ENCODE data around the gene ITGBL1. TPM values are rescaled to one million over a fixed set of nuclear protein-coding genes. Genes with fewer than 3 reads are reported as not detected.

Gene ITGBL1
- total RNA-seq, 2 experiments from 2014 or later: not detected

GRCh38 chr13:101624981-101625380 lies 172.5 kb downstream of the ITGBL1 start:
- ChIA-PET POLR2A (no interaction called here), CTCF (ENCODE audit: unreplicated experiment) (no interaction called here)
- Histone ChIP-seq H3K27ac (ENCODE audit: low read depth, low read length, poor library complexity, severe bottlenecking) (no peak overlapping the region), H4K20me1 (ENCODE audit: insufficient read depth, low read length) (no peaks in the 10 kb centered on the region), H3K79me2 (ENCODE audit: insufficient read depth, low read depth, low read length) (no peaks in the 10 kb centered on the region), H3K4me1 (ENCODE audit: insufficient read depth, low read length, poor library complexity, severe bottlenecking) (peaks cover 18% of the 10 kb centered on the region), H3K9me2 (ENCODE audit: insufficient read depth, low read length) (no peaks in the 10 kb centered on the region), H3K36me3 (ENCODE audit: insufficient read depth, low read length) (no peaks in the 10 kb centered on the region), H3K4me2 (ENCODE audit: low read length) (no peak overlapping the region), H3K9me3 (ENCODE audit: low read length) (no peaks in the 10 kb centered on the region), H3K4me3 (ENCODE audit: low read depth, low read length, poor library complexity, severe bottlenecking) (no peak overlapping the region), H2AFZ (ENCODE audit: low read length) (0 out of 2 replicates have a peak overlapping the region, but pooled peaks have one; percentile 19)
- intact Hi-C loops (cut with micrococcal nuclease; ENCODE audit: unreplicated experiment): no loop called here
- DNase-seq (ENCODE audit: low spot score): no peak
- TF ChIP-seq, protein P1, sequence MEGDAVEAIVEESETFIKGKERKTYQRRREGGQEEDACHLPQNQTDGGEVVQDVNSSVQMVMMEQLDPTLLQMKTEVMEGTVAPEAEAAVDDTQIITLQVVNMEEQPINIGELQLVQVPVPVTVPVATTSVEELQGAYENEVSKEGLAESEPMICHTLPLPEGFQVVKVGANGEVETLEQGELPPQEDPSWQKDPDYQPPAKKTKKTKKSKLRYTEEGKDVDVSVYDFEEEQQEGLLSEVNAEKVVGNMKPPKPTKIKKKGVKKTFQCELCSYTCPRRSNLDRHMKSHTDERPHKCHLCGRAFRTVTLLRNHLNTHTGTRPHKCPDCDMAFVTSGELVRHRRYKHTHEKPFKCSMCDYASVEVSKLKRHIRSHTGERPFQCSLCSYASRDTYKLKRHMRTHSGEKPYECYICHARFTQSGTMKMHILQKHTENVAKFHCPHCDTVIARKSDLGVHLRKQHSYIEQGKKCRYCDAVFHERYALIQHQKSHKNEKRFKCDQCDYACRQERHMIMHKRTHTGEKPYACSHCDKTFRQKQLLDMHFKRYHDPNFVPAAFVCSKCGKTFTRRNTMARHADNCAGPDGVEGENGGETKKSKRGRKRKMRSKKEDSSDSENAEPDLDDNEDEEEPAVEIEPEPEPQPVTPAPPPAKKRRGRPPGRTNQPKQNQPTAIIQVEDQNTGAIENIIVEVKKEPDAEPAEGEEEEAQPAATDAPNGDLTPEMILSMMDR (conservative IDR thresholded peaks at IDR 0.05; ENCODE audit: low read length): no peak
- TF ChIP-seq EZH2phosphoT487 (IDR thresholded peaks at IDR 0.05; ENCODE audit: borderline replicate concordance, low read depth, low read length): no peak
- BruUV-seq (replicated peaks): no TSS peak

DNA sequence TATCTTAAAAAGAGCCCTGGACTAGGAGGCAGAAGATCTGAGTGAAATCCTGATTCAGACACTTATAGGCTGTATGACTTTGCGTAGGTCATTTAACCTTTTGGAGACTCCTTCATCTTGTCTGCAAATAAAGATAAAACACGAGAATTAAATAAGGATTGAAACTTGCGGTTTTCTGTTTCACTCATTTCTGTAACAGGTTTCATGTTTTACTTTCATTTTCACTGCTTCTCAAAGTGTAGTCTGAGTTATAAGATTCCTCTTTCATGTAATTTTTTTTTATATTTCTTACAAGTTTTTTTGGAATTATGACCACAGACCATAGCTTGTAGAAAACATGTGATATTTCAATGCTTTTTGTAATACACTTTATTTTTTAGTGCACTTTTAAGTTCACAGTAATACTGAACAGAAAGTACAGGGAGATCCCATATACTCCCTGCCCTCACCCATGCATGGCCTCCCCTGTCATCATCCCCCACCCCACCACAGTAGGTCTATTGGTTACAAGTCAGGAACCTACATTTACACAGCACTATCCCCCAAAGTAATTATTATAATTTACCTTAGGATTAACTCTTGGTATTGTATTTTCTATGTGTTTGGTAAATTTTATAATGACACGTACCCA lies 174.6 kb downstream of the ITGBL1 start:
- CTCF ChIA-PET (ENCODE audit: unreplicated experiment): no interaction called here
- intact Hi-C loops (cut with micrococcal nuclease; ENCODE audit: unreplicated experiment): no loop called here
- peak overlapping the region; percentile 67 for H3K4me2 ChIP-seq (ENCODE audit: low read length)

GRCh38 chr13:101627556-101627943 lies 175.1 kb downstream of the ITGBL1 start:
- Histone ChIP-seq H3K27ac (ENCODE audit: low read depth, low read length, poor library complexity, severe bottlenecking) (no peak overlapping the region), H3K79me2 (ENCODE audit: insufficient read depth, low read depth, low read length) (no peaks in the 10 kb centered on the region), H3K36me3 (ENCODE audit: insufficient read depth, low read length) (no peaks in the 10 kb centered on the region), H4K20me1 (ENCODE audit: insufficient read depth, low read length) (no peaks in the 10 kb centered on the region), H3K4me2 (ENCODE audit: low read length) (peak overlapping the region; percentile 67), H3K4me3 (ENCODE audit: low read depth, low read length, poor library complexity, severe bottlenecking) (peak overlapping the region; percentile 47), H3K9me3 (ENCODE audit: low read length) (no peaks in the 10 kb centered on the region), H2AFZ (ENCODE audit: low read length) (peak overlapping the region; percentile 93), H3K9me2 (ENCODE audit: insufficient read depth, low read length) (no peaks in the 10 kb centered on the region), H3K4me1 (ENCODE audit: insufficient read depth, low read length, poor library complexity, severe bottlenecking) (peaks cover 18% of the 10 kb centered on the region)
- no TSS peak for BruUV-seq (replicated peaks)
- ChIA-PET CTCF (ENCODE audit: unreplicated experiment) (no interaction called here), POLR2A (interaction anchor here (1.0 kb wide), 1 partner anchor 9 kb away, joined by 4 read pairs; no protein-coding TSS in a partner anchor)
- TF ChIP-seq EZH2phosphoT487 (IDR thresholded peaks at IDR 0.05; ENCODE audit: borderline replicate concordance, low read depth, low read length): no peak
- TF ChIP-seq, protein P1 (conservative IDR thresholded peaks at IDR 0.05; ENCODE audit: low read length): no peak
- no peak for DNase-seq (ENCODE audit: low spot score)
- intact Hi-C loops (cut with micrococcal nuclease; ENCODE audit: unreplicated experiment): no loop called here

More for the DNA sequence above, 174.6 kb downstream of the ITGBL1 start:
- POLR2A ChIA-PET: interaction anchor here (0.7 to 1.0 kb wide), 2 partner anchors 9 to 512 kb away, joined by 3 to 4 read pairs; no protein-coding TSS in a partner anchor
- no peaks in the 10 kb centered on the region for H3K9me3 ChIP-seq (ENCODE audit: low read length)
- H3K4me1 ChIP-seq (ENCODE audit: insufficient read depth, low read length, poor library complexity, severe bottlenecking): peaks cover 18% of the 10 kb centered on the region
- no peaks in the 10 kb centered on the region for H3K9me2 ChIP-seq (ENCODE audit: insufficient read depth, low read length)
- peak; percentile 28 for DNase-seq (ENCODE audit: low spot score)
- H3K27ac ChIP-seq (ENCODE audit: low read depth, low read length, poor library complexity, severe bottlenecking): no peak overlapping the region
- no peak for TF ChIP-seq EZH2phosphoT487 (IDR thresholded peaks at IDR 0.05; ENCODE audit: borderline replicate concordance, low read depth, low read length)
- TF ChIP-seq, protein P1 (conservative IDR thresholded peaks at IDR 0.05; ENCODE audit: low read length): no peak
- no peaks in the 10 kb centered on the region for H3K79me2 ChIP-seq (ENCODE audit: insufficient read depth, low read depth, low read length)
- no TSS peak for BruUV-seq (replicated peaks)
- H4K20me1 ChIP-seq (ENCODE audit: insufficient read depth, low read length): no peaks in the 10 kb centered on the region
- peak overlapping the region; percentile 93 for H2AFZ ChIP-seq (ENCODE audit: low read length)
- peak overlapping the region; percentile 47 for H3K4me3 ChIP-seq (ENCODE audit: low read depth, low read length, poor library complexity, severe bottlenecking)
- H3K36me3 ChIP-seq (ENCODE audit: insufficient read depth, low read length): no peaks in the 10 kb centered on the region
